DMS153 (cell line): Measurements from ENCODE around the gene MSGN1.

Source experiments
- DNase-seq: peaks from one replicate; lab custom pipeline; 2025; lab: John Stamatoyannopoulos, UW

Gene MSGN1, protein sequence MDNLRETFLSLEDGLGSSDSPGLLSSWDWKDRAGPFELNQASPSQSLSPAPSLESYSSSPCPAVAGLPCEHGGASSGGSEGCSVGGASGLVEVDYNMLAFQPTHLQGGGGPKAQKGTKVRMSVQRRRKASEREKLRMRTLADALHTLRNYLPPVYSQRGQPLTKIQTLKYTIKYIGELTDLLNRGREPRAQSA

GRCh38 chr2:17816396-17817245 is at the start of gene MSGN1:
Gene MSGN1 (plus strand): TSS chr2:17816460. CDS start chr2:17816519, 59 bp downstream.
- DNase-seq = no peak

DNA sequence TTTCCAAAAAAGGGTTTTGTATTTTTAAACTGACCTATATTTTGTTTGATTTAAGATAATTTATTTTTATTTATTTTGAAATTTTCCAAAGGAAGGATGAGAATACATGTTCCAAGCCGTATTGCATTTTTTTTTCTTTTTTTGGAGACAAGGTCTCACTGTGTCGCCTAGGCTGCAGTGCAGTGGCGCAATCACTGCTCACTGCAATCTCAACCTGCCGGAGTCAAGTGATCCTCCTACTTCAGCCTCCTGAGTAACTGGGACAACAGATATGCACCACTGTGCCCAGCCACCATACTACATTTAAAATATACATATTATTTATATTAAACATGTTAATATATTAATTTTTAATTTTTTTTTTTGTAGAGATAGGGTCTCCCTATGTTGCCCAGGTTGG is 47.4 kb upstream of the MSGN1 start:
- no peak for DNase-seq

- DNase-seq = no peak
Observed at GRCh38 chr2:17771956-17772355, 44.3 kb upstream of the MSGN1 start.

- no peak for DNase-seq
Observed at GRCh38 chr2:17772532-17772931, 43.7 kb upstream of the MSGN1 start.

DNA sequence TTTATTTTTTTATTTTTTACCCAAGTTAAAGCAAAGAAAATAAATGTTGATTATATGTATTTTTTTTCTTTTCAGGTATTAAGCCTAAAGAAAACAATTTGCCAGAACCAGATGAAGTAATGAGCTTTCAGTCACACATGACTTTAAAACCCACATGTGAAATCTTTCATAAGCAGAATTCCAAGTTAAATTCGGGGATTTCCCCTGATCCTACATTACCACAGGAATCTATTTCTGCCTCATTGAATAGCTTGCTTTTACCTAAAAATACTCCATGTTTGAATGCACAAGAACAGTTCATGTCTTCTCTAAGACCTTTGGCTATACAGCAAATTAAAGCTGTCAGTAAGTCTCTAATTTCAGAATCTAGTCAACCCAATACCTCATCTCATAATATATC is 35.7 kb upstream of the MSGN1 start:
- no peak for DNase-seq

- DNase-seq = no peak
Observed at GRCh38 chr2:17781482-17781881, 34.8 kb upstream of the MSGN1 start.

DNA sequence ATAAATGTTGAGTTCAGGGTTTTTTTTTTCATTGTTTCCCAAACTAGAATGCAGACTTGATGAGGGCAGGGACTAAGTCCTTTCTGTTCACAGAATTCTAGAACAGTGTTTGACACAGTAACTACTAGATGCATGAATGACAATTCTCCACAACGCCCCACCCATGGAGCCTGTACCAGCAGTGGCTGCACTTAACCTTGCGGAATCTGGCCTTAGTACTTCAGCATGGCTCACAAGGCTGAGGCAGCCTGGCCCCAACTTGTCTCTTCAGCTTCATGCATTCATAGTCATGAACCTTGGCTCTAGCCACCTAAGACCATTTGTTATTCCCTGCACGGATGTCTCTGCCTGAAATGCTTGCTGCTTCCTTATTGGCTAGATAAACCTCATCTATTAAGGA is 29.5 kb upstream of the MSGN1 start:
- DNase-seq = no peak

- no peak for DNase-seq
Observed at GRCh38 chr2:17788773-17789172, 27.5 kb upstream of the MSGN1 start.

GRCh38 chr2:17790536-17790935 is 25.7 kb upstream of the MSGN1 start:
- DNase-seq = no peak

GRCh38 chr2:17791121-17791816 is 25.0 kb upstream of the MSGN1 start:
- no peak for DNase-seq

DNA sequence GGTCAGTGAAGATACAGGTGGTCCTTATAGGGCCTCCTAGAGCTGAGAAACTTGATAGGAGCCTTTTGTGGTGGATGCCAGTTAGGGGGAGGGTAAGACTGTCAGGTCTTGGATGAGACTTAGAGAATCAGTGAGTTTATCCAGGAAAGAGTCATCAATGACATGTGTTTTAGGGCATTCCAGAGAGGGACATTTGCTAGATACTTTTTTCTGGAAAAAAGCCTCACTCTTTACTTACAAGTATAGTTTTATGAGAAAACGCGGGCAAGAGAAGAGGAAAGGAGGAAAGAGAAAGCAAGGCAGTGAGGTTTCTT is 24.5 kb upstream of the MSGN1 start:
- DNase-seq = no peak

- no peak for DNase-seq
Observed at GRCh38 chr2:17792515-17792914, 23.7 kb upstream of the MSGN1 start.

DNA sequence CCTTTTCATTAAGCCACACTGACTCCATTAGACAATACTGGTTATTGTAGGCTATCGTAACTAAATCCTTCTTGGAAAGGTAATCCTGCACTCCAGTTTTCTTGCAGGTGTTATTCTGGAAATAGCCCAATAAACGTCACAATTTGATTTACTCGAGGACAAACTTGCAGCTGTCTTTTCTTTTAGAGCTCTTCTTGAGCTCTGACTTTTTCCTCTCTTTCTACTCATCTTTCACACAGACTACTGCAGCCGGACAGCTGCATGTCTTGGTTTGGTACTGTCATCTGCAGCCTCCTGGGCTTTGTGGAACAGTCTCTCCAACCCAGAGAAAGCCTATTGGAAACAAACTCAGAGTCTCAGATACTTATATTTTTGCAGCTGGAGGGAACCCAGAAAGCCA is 23.0 kb upstream of the MSGN1 start:
- DNase-seq = no peak

GRCh38 chr2:17793803-17794354 is 22.4 kb upstream of the MSGN1 start:
- no peak for DNase-seq

DNA sequence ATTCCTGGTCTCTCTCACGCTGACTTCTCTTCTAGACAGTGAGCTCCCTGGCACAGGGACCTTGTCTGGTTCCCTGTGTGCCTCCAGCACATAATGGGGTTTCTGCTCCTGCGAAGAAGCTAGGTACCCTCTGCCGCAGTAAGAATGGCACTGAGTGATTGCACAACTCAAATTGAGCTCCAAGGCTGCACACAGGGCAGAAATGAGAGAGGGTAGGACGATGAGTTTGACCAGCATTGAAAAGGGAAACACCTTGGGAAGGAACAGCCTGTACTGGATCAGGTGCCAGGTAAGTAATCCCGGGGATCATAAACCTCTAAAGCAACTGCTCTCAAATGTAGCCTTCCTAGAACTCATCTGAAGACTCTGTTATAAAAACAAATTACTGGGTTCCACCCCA is 21.0 kb upstream of the MSGN1 start:
- DNase-seq = no peak

DNA sequence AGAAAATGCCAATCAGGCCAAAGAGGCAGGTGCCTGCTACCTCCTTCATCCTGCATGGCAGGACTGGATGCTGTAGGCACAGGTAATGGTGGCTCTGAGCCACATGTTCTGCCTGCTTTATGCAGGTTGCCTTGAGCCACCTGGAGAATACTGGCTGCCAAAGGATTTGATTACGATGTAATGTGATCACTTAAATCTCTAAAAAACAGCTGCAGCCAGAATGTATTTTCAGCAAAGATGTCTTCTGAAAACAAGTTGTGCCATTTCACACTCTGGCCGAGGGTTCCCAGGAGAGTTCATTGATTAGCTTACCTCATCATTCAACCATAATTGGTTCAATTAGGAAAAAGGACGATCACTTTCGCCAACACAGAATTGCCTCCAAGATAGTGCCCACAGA is 17.9 kb upstream of the MSGN1 start:
- no peak for DNase-seq

DNA sequence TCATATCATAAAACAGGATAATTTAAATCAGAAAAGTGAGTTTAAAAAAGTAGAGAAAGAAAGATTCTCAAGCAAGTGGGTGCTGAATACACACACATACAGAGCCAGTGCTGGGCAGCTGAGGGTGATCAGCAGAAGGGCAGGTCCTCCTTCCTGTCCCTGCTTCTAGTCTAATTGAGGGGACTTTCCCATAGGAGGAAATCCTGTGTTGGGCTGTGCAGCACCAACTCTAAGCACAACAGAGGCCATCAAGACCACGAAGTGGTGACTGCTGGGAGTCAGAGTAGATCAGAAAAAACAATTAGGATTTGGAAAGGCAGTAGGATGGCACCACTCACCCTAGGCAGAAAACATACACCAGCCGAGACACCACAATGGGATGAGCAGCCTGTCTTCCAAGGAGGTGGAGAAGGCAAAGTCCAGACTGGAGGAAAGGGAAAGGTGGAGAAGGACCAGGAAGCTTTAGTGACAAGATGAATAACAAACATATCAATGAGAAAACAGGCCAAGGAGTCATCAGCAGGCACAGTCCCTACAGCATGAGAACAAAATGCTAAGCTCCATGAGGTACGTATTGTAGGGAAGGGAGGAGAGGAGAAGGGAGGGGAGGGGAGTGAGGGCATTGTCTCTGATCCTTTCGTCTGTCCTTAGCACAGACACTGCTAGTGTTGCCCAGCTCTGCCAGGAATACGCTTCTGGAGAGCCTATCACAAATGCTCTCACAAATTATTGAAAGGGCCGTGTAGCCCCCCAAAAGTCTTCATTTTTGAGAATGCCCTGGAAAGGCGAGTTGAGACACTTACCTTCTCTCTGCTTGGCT is 16.7 kb upstream of the MSGN1 start:
- DNase-seq = no peak

GRCh38 chr2:17800219-17800618 is 16.0 kb upstream of the MSGN1 start:
- no peak for DNase-seq

GRCh38 chr2:17800693-17801458 is 15.4 kb upstream of the MSGN1 start:
- DNase-seq = peak; percentile 7

DNA sequence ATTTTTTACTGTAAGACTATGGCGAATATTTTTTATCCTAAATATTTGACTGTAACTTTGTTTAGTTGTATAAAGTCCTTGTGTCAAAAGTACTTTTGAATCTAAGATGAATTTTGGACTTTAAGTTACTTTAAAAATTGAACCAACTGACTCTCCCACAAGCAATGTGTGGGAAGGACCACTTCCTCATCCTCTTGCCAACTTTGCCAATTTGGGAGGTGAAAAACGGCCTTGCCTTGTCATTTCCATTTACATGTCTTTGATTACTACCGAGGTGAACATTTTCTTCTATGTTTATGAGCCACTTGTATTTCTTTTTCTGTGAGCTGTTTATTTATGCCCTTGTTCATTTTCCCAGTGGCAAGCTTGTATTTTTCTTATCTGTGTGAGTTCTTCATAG is 12.8 kb upstream of the MSGN1 start:
- no peak for DNase-seq

GRCh38 chr2:17804358-17804757 is 11.9 kb upstream of the MSGN1 start:
- DNase-seq = no peak
